HG02763 (cell line): Measurements from ENCODE around the gene MAD1L1.
"Not testable (repeated sequence)": the region's sequence is repeated elsewhere in the genome, so short reads cannot be mapped to it uniquely, and the experiment has no call there.

Source experiments
- ATAC-seq: cut with Tn5 transposase; IDR thresholded peaks from one replicate; pipeline ENCODE4 v1.9.1; 2021; ENCODE audit warnings: mild to moderate bottlenecking, moderate library complexity; ENCODE audit not compliant: unreplicated experiment

MAD1L1 gene

DNA sequence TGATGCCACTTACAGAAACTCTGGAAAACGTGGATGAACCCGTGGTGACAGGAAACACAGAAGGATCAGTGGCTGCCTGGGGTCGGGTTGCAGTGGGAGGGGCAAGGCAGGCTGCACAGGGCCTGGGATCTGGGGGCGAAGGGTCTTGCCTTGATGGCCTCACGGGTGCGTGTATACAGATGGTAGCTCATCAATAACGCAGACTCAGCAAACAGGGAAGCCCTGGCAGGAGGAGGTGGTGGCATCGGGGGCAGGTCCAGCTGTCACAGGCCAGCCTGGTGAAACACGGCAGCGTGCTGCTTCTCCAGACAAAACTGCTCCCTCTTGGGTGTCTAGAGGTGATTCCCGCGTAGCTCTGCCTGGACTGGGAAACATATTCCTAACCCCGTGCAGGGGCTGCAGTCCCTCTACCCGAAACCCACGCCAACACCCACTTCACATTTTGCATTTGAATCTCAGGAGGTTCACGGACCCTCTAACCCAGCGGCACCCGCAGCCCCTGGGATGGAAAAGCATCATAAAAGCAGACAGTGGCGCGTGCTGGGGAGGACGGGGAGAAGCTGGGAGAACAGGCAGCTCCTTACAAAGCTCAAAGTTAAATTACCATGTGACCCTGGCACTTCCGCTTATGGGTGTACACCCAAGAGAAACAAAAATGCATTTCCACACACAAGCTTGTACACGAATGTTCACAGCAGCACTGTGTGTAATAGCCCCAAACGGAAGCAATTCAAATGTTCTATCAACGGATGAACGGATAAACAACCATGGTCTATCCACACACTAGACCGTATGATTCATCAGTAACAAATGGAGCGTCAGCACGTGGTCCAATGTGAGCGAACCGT is 394.8 kb downstream of the MAD1L1 start:
- not testable (repeated sequence) for ATAC-seq

GRCh38 chr7:1831933-1832535 is 400.7 kb downstream of the MAD1L1 start:
- ATAC-seq = not testable (repeated sequence)

DNA sequence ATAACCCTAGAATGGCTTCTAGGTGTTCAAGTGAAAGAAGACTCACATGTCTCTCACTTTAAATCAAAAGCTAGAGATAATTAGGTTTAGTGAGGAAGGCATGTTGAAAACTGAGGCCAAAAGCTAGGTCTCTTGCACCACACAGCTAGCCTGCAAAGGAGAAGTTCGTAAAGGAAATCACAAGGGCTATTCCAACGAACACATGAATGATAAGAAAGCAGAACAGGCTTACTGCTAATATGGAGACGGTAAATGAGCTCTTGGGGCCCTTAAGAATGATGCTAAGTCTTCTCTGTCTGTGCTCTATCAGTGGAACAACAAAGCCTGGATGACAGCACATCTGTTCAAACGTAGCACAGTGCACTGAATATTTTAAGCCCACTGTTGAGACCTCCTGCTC is 401.3 kb downstream of the MAD1L1 start:
- ATAC-seq = not testable (repeated sequence)

DNA sequence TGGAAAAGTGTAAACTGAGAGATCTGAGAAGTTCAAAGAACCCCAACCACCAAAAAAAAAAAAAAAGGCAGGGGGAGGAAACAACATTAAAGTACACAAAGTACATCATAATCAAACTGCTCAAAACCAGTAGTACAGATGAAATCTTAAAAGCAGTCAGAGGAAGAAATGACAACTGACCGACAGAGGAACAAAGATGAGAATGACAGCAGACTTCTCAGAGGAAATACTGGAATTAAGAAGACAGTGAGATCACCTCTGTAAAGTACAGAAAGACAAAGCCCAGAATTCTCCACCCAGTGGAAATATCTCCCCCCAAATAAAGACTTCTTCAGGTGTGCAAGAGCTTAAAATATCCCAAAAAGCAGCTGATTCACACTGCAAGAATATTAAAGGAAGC is 403.1 kb downstream of the MAD1L1 start:
- ATAC-seq = not testable (repeated sequence)

- no peak for ATAC-seq
Observed at GRCh38 chr7:1829111-1829510, 403.6 kb downstream of the MAD1L1 start.

- not testable (repeated sequence) for ATAC-seq
Observed at GRCh38 chr7:1828170-1828569, 404.6 kb downstream of the MAD1L1 start.

DNA sequence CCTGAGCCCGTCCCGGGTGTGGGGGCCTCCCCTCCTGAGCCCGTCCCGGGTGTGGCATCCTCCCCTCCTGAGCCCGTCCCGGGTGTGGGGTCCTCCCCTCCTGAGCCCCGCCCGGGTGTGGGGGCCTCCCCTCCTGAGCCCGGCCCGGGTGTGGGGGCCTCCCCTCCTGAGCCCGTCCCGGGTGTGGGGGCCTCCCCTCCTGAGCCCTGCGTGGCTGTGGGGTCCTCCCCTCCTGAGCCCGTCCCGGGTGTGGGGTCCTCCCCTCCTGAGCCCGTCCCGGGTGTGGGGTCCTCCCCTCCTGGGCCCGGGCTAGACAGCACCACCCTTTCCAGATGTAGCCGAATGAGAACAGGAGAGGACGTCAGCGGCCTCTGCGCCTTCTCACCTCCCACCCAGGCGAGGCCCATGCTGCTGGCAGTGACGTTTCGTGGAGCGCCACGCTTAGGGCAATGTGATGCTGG is 405.2 kb downstream of the MAD1L1 start:
- ATAC-seq = not testable (repeated sequence)

GRCh38 chr7:1826931-1827330 is 405.8 kb downstream of the MAD1L1 start:
- ATAC-seq = not testable (repeated sequence)

GRCh38 chr7:1825897-1826741 is 406.6 kb downstream of the MAD1L1 start:
- no peak for ATAC-seq

- ATAC-seq = not testable (repeated sequence)
Observed at GRCh38 chr7:1825647-1825896, 407.2 kb downstream of the MAD1L1 start.

DNA sequence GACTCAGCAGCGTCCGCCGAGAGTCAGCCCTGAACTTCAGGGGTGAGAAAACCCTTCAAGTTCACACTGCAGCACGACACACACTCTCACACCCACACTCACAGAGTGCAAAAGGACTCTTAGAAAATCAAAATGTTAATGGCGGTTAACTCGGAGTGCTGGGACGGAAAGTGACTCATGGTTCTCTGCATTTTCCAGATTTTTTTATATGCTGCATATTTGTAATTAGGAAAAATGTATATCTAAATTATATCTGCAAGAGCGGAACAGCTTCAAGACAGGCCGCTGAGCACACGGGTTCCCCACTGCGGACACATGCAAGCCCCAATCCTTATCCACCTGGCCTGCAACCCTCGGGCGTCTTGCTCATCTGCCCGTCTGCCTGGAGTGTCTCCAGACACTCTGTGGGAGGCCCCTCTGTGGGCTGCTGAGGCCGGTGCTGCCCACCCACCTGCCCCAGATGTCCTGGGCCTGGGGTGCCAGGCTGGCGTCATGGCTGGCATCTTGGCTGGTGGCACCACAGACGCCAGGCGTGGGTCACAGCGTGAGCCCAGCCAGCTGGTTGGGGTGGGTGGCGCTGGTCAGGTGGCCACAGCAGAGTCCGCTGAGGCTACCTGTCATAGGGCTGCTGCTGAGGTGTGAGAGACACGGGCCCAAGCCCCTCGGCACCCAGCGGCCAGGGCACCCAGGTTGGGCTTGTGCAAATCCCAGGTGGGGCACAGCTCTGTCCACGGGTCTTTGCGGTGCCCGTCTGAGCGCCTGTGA is 407.7 kb downstream of the MAD1L1 start:
- ATAC-seq = not testable (repeated sequence)

DNA sequence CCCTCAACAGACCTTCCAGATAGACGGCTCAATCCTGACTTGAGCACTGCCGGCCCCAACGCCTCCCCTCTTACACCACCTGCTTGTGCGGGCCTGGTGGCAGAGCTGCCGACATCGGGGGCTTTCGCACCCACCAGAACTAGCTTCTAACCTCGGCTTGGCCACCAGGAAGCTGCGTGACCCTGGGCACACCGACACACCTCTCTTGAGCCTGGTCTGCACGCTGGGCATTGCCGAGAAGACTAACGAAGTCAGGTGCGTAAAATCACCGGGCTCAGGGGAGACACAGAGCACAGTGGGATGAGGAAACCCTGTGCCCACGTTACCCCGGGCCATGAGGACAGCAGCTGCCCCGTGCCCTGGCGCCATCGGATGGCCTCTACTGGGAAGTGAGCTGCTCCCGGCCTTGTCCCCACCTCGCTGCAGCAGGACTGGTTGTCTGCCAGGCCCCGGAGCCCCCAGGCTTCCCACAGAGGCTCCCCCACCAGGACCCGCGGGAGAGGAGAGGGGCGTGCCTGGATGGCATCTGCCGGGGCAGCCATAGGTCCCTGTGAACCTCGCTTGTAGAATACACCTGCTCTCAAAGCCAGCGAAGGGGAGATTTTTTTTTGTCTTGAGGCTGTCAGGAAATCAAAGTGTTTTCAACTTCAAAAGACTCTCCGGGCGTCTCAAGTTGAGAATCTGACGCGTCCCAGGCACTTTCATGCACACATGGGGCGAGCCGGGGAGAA is 408.4 kb downstream of the MAD1L1 start:
- not testable (repeated sequence) for ATAC-seq

DNA sequence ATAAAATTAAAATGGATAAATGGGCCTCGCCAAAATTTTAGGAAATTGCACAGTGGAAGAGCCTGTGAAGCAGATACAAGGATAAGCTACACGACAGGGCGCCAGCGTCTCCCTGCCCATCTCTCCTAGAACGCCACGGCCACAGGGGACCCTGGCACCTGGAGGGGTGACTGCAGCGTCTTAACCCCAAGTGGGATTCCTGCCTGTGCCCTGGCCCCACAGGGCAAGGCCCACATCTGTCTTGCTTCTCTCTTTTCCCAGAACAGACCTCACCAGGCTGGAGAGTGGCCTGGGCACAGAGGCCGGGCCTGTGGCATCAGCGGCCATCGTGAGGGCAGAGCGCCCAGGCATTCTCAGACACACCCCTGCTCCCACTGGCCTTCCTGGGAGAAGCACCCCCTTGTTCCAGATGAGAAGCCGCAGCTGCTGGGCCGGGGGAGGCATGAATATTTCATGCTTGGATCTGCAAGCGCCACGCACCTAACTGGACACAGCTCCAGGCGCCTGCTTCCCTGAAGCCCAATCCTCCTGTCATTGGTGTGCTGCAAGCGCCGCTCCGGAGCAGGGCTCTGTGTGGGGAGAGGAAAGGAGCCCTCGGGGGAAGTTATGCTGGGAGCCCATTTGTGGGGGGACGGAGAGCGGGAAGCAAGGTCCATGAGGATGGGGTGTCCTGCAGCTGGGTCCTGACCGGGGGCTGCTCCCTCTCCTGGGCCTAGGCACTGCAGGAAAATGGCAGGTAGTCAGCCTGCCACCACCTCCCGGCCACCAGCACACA is 409.2 kb downstream of the MAD1L1 start:
- no peak for ATAC-seq

DNA sequence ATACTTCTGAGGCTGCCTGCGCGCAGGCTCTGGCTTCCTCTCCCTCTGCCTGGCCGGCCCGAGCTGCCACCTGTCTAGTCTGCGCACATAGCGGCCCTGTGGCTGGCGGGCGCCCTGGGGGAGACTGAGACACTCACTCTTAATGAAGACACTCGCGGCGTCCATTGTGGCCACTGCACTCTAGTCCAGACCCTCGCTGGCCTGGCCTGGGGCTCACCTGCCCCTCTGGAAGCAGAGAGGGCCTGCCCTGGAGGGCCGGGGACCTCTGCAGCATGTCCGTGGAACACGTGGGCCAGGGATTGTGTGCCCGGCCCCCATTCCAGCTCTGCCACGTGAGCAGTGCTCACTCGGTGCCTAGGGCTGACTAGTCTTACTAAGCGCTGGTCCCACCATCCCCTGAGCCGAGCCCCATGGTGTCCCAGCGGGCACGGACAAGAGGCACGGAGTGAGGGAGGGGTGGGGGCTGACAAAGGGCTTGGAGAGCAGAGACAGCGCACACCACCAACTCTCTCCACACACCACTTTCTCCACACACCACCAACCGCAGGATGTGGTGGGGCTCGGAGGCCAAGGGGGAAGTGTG is 413.4 kb downstream of the MAD1L1 start:
- no peak for ATAC-seq

- no peak for ATAC-seq
Observed at GRCh38 chr7:1818575-1819258, 414.0 kb downstream of the MAD1L1 start.

DNA sequence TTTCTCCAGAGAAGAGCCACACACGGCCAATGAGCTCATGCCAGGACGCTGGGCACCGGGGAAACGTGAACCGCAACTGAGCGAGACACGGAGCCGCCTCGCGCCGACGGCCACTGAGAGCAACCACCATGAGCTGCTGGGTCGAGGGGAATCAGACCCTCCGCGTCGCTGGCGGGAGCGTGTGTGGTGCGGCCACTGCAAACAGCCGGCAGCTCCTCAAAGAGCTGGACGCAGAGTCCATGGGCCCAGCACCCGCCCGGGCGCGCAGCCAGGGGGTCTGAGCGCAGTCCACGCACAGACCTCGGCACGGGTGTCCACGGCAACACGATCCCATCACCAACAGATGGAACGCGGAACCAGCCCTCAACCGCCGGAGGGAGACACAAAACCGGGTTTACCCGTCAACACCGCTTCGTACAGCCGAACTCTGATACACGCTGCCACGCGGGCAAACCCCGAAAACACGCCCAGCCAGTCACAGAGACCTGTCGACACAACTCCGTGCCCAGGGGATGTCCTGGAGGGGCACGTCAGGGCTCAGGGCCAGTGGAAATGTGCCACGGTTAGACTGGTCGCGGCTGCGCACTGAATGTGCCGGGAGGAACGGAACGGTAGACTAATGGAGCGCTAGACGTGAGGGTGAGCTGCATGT is 415.6 kb downstream of the MAD1L1 start:
- ATAC-seq = no peak

- ATAC-seq = not testable (repeated sequence)
Observed at GRCh38 chr7:1816451-1816850, 416.3 kb downstream of the MAD1L1 start.
